Memory B cell (primary cell): Measurements from ENCODE around the gene KIF26B.

Experiments used
- ATAC-seq: fragments of 150-1000 bp; cut with Tn5 transposase; 2 replicates; pipeline ENCODE4 v1.10.0; 2021; ENCODE audit warnings: low read depth, mild to moderate bottlenecking, moderate library complexity
- DNase-seq, 2 donors: peaks; one replicate each; pipeline ENCODE4 v3.0.0; 2022; ENCODE audit warnings: low spot score in 2 of 2
- H3K27ac Mint-ChIP-seq: one replicate; pipeline ENCODE4 v1.8.0; 2022; ENCODE audit warnings: mild to moderate bottlenecking, moderate library complexity, mixed read lengths
- H3K27me3 Mint-ChIP-seq: one replicate; pipeline ENCODE4 v1.8.0; 2022; ENCODE audit warnings: mixed read lengths
- H3K36me3 Mint-ChIP-seq: one replicate; pipeline ENCODE4 v1.8.0; 2022; ENCODE audit warnings: mild to moderate bottlenecking, mixed read lengths
- H3K4me1 Mint-ChIP-seq: one replicate; pipeline ENCODE4 v1.8.0; 2022; ENCODE audit warnings: mixed read lengths
- H3K4me3 Mint-ChIP-seq: one replicate; pipeline ENCODE4 v1.8.0; 2022; ENCODE audit warnings: mild to moderate bottlenecking, moderate library complexity, mixed read lengths
- H3K9me3 Mint-ChIP-seq: one replicate; pipeline ENCODE4 v1.8.0; 2022; ENCODE audit warnings: mixed read lengths

The KIF26B gene

DNA sequence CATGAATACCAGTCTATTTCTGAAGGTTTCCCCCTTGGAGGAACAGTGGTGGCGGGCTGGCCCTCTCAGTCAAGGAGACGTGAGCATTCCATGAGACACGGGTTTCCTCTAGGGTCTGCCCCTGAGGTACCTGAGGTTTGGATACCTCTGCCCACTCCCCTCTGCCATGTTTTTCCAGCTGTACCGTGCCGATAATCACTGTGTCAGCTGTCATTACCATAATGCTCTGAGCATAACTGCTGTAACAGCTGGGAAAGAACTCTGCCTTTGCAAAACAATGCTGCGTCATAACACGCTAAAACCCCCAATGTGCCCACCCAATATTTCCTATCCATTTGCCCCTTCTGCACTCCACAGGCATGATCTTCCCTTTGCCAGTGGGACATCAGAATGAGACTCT, 425.1 kb downstream of the KIF26B start:
- no peak overlapping the region for H3K4me3 Mint-ChIP-seq
- no peak overlapping the region for H3K27ac Mint-ChIP-seq
- peaks cover 1% of the 10 kb centered on the region for H3K9me3 Mint-ChIP-seq
- ATAC-seq: no peak
- peaks cover 12% of the 10 kb centered on the region for H3K27me3 Mint-ChIP-seq
- no peak for DNase-seq
- H3K36me3 Mint-ChIP-seq: no peaks in the 10 kb centered on the region
- H3K4me1 Mint-ChIP-seq: peaks cover 5% of the 10 kb centered on the region

DNA sequence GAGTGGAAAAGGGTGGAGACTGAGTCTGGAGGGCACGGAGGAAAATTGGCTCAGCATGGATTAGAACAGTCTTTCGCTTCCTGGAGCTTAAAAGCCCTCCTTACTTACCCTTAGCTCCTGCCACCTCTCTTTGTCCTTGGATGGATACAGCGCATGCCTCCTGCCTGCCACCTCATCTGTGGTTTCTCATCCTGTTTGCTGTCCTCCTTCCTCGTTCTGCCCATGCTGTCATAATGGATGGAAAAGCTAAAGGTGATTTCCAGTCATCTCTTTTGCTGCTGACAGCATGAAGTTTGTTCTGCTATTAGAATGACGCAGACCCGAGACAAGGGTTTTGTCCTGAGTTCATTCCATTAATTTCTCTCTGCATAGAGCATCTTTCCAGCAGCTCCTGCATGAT, 425.9 kb downstream of the KIF26B start:
- Mint-ChIP-seq H3K27me3 (peaks cover 12% of the 10 kb centered on the region), H3K4me3 (no peak overlapping the region), H3K27ac (no peak overlapping the region), H3K36me3 (no peaks in the 10 kb centered on the region), H3K4me1 (peaks cover 5% of the 10 kb centered on the region), H3K9me3 (peaks cover 1% of the 10 kb centered on the region)
- ATAC-seq (no peak), DNase-seq (no peak)

DNA sequence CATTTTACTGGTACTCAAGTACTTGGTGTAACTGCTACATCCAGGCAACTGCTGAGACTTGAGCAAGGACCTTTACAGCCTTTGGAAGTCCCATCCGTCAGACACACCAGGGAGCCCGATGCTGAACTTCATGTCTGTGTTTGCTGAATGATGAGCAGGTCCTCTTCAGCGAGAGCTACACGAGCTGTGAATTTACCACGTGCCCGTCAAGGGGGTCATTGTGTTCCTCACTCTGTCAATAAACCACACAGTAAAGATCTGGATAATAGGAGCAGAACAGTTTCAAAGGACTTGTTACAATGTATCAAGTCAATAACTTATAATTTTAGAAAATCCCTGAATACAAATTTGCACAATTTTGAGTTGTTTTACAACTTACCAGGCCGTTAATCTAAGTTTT, 427.2 kb downstream of the KIF26B start:
- DNase-seq (no peak), ATAC-seq (no peak)
- Mint-ChIP-seq H3K4me1 (peaks cover 5% of the 10 kb centered on the region), H3K27me3 (peaks cover 7% of the 10 kb centered on the region), H3K36me3 (no peaks in the 10 kb centered on the region), H3K4me3 (no peak overlapping the region), H3K9me3 (peaks cover 1% of the 10 kb centered on the region), H3K27ac (no peak overlapping the region)

DNA sequence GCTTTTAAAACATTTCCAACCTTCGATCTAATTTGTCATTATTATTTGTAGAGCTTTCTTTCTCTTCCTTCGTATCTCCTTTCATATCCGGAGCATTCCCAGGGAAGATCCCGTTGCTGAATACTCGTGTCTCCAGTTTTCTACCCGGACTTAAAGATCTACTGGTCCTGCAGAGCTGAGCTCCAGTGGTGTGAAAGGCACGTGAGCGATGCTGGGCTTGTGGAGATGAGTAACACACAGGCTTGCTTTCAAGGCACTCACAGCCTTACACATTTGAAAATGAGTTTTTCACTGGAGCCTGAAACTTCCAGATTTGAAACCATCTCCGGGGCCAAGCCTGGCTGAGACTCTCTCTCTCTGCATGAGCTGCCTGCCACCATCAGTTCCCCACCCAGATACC, 428.3 kb downstream of the KIF26B start:
- peaks cover 5% of the 10 kb centered on the region for H3K4me1 Mint-ChIP-seq
- no peak for DNase-seq
- H3K36me3 Mint-ChIP-seq: no peaks in the 10 kb centered on the region
- ATAC-seq: no peak
- peaks cover 1% of the 10 kb centered on the region for H3K9me3 Mint-ChIP-seq
- H3K27me3 Mint-ChIP-seq: peaks cover 4% of the 10 kb centered on the region
- no peak overlapping the region for H3K4me3 Mint-ChIP-seq
- H3K27ac Mint-ChIP-seq: no peak overlapping the region

DNA sequence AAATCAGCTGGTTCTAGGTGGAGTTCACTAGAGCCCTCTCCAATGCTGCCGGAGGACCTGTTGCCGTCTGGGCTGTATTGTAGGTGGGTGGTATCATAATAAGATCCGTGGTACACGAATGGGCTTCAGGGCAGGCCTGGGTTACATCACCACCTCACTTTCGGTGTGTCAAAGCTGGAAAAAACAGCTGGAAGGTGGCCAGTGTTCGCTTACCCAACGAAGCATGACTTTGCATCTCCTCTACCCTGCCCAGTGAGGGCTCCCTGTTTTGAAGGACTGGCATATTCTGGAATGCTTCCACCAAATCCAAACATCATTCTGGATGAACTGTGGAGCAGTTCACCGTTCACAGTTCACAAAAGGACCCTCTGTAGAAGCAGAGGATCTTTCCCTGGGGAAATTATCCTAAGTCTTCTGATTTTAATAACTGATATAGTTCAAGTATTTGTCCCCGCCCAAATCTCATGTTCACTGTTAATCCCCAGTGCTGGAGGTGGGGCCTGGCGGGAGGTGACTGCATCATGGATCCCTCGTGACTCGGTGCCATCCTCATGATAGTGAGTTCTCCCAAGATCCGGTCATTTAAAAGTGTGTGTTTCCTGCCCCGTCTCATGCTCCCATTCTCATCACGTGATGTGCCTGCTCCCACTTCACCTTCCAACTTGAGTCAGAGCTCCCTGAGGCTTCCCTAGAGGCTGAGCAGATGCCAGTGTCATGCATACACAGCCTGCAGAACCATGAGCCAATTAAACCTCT, 429.0 kb downstream of the KIF26B start:
- ATAC-seq (no peak), DNase-seq (no peak)
- H3K36me3 Mint-ChIP-seq: no peaks in the 10 kb centered on the region
- peaks cover 7% of the 10 kb centered on the region for H3K27me3 Mint-ChIP-seq
- peaks cover 1% of the 10 kb centered on the region for H3K9me3 Mint-ChIP-seq
- H3K4me3 Mint-ChIP-seq: no peak overlapping the region
- H3K27ac Mint-ChIP-seq: no peak overlapping the region
- peaks cover 5% of the 10 kb centered on the region for H3K4me1 Mint-ChIP-seq

DNA sequence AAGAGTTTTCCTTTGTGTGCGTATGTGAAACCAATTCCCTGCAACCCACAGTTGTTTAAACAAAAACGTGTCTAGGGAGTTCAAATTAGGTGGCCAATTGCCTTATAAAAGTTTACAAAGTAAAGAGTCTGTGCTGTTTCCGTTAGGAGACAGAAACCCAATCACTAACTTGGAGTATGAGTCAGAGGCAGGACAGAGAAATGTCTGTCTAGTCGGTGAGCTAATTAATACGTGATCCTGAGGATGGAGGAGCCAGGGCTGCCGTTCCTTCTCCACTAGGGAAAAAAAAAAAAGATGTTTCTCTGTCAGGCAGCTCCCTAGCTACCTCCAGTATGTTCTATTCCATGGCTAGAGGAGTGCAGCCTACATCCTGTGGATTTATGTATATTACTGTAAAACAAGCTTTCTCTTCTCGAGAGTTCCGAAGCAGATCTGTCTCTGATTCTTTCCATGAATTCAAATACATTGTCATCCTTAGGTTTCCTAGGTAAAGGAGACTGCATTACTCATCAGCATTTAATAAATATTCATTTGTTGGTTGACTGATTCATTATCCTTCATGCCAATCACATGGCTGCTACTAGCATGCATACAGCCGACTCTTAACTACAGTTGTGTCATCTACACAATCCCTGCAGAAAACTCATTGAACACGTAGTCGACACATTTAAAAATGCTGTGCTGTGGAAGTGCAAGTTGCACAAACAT, 430.6 kb downstream of the KIF26B start:
- no peak for ATAC-seq
- Mint-ChIP-seq H3K27me3 (peaks cover 6% of the 10 kb centered on the region), H3K27ac (no peak overlapping the region), H3K4me3 (no peak overlapping the region), H3K36me3 (no peaks in the 10 kb centered on the region), H3K9me3 (peaks cover 1% of the 10 kb centered on the region), H3K4me1 (peaks cover 5% of the 10 kb centered on the region)
- no peak for DNase-seq

DNA sequence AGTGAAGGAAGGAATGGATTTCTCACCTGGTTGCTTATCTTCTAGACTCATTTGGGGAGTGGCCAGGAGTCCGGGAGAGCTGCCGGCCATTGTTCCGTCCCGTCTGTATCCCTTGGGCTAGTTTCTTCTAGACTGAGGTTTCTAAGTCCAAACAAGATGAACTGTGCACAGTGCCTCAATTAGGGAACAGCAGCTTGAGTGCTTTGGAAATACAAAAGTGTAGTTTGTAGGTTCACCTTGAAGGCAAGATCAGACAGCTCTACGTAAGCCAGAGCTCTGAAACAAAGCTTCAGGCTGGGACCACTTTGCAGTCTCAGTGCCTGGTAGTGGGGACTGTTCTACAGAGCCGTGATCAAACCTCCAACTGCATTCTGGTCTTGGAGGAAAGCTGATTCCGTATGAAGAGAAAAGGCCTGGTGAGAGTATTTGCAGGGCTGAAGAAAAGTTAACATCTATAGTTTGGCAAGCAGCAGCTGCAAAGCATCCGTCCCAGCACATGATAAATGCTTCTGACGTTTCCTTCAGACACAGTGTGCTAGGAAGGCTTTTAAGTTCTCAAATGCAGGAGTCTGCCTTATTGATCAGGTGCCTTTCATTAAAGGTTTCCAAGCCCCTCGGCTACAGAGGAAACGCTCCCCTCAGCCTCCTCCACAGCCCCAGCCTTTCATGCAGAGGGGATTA, 432.8 kb downstream of the KIF26B start:
- ATAC-seq: no peak

DNA sequence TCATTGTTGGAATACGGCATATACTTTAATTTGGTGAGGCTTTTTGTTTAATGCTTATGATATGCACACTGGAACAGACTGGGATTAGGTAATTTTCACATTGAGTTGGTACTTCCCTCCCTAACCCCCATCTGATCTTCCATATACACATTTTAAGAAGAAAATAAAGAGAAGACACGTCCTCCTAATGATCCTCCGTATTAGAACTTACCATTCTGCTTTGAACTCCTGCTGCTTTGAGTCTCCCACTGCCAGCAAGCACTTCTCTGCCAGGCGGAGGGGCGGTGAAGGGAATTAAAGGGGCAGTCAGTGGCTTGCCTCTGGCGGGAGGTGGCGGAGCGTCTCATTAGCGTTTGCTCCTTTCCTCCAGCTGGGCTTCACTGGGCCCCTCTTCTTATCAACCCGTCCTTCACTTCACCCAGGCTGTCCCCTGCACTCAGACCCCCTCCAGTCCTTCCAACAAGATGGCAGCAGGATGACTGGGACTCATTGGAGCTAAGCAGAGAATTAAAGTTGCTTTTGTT, 433.4 kb downstream of the KIF26B start:
- H3K4me3 Mint-ChIP-seq: no peak overlapping the region
- no peak overlapping the region for H3K27ac Mint-ChIP-seq
- no peaks in the 10 kb centered on the region for H3K36me3 Mint-ChIP-seq
- peaks cover 3% of the 10 kb centered on the region for H3K27me3 Mint-ChIP-seq
- DNase-seq: no peak
- H3K4me1 Mint-ChIP-seq: no peaks in the 10 kb centered on the region
- no peak for ATAC-seq
- no peaks in the 10 kb centered on the region for H3K9me3 Mint-ChIP-seq

More for the DNA sequence above, 432.8 kb downstream of the KIF26B start:
- H3K4me1 Mint-ChIP-seq: no peaks in the 10 kb centered on the region
- peaks cover 3% of the 10 kb centered on the region for H3K27me3 Mint-ChIP-seq
- no peak for DNase-seq
- H3K36me3 Mint-ChIP-seq: no peaks in the 10 kb centered on the region
- H3K4me3 Mint-ChIP-seq: no peak overlapping the region
- no peaks in the 10 kb centered on the region for H3K9me3 Mint-ChIP-seq
- no peak overlapping the region for H3K27ac Mint-ChIP-seq

DNA sequence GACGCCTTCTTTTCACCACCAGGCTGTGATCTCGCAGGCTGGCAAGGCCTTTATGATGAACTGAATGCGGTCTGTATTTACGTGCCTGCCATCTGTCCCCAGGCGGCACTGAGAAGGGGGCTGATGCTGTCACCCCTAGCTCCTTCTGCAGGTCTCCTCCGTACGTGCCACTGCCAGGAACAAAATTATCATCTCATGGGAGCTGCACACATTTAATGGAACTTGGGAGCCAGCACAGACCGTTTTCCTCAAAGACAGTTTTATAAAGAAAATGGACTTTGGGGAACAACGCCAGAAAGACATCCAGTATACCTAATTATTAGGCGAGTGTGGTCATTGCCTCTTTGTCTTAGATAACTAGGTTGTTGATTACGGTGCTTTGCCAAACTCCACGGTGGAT, 434.5 kb downstream of the KIF26B start:
- no peak overlapping the region for H3K27ac Mint-ChIP-seq
- H3K36me3 Mint-ChIP-seq: no peaks in the 10 kb centered on the region
- no peak for ATAC-seq
- H3K4me1 Mint-ChIP-seq: no peaks in the 10 kb centered on the region
- H3K4me3 Mint-ChIP-seq: no peak overlapping the region
- no peak for DNase-seq
- peaks cover 3% of the 10 kb centered on the region for H3K27me3 Mint-ChIP-seq
- H3K9me3 Mint-ChIP-seq: peaks cover 5% of the 10 kb centered on the region

DNA sequence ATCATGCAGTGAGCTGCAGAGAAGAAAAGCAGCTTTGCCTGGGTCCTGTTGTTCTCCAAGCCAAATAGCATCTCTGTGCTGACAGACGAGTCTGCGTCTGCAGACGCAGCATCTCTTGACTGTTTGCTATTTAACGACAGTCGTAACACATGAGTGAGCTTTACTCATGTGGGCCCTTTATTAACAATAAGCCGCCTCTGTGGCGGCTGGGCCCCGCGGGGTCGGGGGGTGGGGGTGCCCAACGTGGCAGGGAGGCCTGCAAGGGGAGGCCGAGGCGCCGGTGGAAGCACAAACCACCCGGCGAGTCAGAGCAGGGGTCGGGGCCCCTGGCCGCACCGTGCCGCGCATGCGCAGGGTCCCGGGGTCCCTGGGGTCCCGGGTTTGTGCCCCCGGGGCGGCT, 435.1 kb downstream of the KIF26B start:
- DNase-seq: no peak
- Mint-ChIP-seq H3K4me1 (no peaks in the 10 kb centered on the region), H3K4me3 (no peak overlapping the region), H3K9me3 (peaks cover 5% of the 10 kb centered on the region), H3K27me3 (peaks cover 3% of the 10 kb centered on the region), H3K36me3 (no peaks in the 10 kb centered on the region), H3K27ac (no peak overlapping the region)
- ATAC-seq: no peak

DNA sequence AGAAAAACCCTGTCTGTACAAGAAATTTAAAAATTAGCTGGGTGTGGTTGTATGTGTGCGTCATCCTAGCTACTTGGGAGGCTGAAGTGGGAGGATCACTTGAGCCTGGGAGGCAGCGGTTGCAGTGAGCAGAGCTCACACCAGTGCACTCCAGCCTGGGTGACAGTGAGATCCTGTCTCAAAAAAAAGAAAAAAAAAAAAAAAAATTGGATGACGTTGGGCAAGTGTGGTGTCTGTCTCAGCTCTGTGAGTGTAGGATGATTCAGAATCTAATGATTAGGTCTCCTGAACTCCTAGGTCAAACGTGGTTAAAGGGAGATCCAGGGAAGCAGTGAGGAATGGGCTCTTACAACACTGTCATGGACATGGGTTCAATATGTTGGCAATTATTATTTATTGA, 435.9 kb downstream of the KIF26B start:
- Mint-ChIP-seq H3K9me3 (peaks cover 5% of the 10 kb centered on the region), H3K27ac (no peak overlapping the region), H3K27me3 (peaks cover 3% of the 10 kb centered on the region), H3K4me3 (no peak overlapping the region), H3K36me3 (no peaks in the 10 kb centered on the region), H3K4me1 (no peaks in the 10 kb centered on the region)
- DNase-seq (no peak), ATAC-seq (no peak)

DNA sequence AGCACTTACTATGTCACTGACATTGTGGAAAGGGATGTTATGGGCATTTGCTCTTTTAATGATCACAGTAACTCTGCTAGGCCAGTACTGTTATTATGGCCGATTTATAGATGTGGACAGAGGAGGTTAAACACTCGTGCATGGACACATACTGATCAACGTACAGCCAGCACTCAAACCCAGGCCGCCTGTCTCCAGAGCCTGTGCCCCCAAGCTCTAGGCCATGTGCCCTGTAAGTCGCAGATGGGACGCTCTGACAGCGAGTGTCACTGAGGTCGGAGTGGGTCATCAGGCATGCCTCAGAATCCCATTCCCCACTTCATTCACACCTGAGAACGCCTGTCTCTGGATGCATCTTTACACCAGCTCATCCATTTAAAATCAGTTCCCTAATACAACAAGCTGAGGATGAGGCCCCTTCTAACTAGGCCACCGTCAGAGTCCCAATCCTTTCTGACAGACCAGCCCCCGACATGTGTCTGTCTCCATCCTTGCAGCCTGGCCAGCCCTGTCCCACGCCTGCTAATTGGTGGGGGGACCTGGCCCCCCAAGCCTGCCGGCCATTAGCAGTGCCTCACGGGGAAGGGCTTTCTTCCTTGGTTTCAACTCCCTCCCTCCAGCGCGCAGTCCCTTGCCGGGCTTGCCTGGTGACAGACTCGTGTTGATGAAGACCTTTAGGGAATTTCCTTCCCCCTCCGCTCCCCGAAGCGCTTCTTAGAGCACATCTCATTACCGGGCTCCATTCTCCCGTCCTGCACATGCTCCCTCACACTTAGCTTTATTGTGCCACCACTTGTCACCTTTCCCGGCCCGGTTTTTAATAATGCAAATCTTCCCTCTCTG, 436.8 kb downstream of the KIF26B start:
- H3K27ac Mint-ChIP-seq: no peak overlapping the region
- H3K9me3 Mint-ChIP-seq: peaks cover 6% of the 10 kb centered on the region
- no peak overlapping the region for H3K4me3 Mint-ChIP-seq
- ATAC-seq (no peak), DNase-seq (no peak)
- H3K4me1 Mint-ChIP-seq: no peaks in the 10 kb centered on the region
- H3K27me3 Mint-ChIP-seq: peaks cover 3% of the 10 kb centered on the region
- H3K36me3 Mint-ChIP-seq: no peaks in the 10 kb centered on the region

DNA sequence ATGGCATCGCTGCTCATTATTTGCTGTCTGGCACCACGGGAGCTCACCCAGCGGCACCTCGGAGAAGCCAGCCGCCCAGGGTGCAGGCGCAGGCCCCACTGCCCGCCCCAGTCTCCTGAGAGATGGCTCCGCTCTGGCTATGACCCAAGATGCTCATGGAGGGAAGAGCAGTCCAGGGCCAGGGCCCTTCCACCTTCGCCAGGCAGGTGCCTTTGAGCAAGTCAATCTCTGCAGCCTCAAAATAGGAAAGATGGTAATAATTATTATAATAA, 437.3 kb downstream of the KIF26B start:
- Mint-ChIP-seq H3K36me3 (no peaks in the 10 kb centered on the region), H3K4me1 (no peaks in the 10 kb centered on the region), H3K9me3 (peaks cover 6% of the 10 kb centered on the region), H3K4me3 (no peak overlapping the region), H3K27me3 (peaks cover 3% of the 10 kb centered on the region), H3K27ac (no peak overlapping the region)
- ATAC-seq: no peak
- DNase-seq: no peak
